Heart right ventricle (tissue), 16 donors: Measurements from ENCODE around the gene COX5A. TPM values are rescaled to one million over a fixed set of nuclear protein-coding genes. Genes with fewer than 3 reads are reported as not detected.

Experiments
- ATAC-seq, 8 donors: fragments of 200-7000 bp; cut with Tn5 transposase; one replicate each; pipeline ENCODE4 v1.9.1; 2020; ENCODE audit warnings: mild to moderate bottlenecking in 8 of 8, moderate library complexity in 8 of 8, moderate number of reproducible peaks in 1 of 8
- DNase-seq, 2 donors: peaks; one replicate each; pipeline ENCODE4 v3.0.0-alpha.2; 2020
- H3K27ac ChIP-seq, 10 donors: fragments of 200-600 bp; sonication (generic) in 2 of 10; one replicate each; pipeline versions ENCODE4 v1.5.0 to v1.8.0; 2020 to 2022; ENCODE audit warnings: mild to moderate bottlenecking in 3 of 10
- H3K27me3 ChIP-seq, 7 donors: fragments of 200-600 bp; one replicate each; pipeline ENCODE4 v1.8.0; 2021 to 2022; ENCODE audit warnings: mild to moderate bottlenecking in 2 of 7
- H3K36me3 ChIP-seq, 9 donors: fragments of 200-600 bp; sonication (generic) in 1 of 9; one replicate each; pipeline versions ENCODE4 v1.5.0 to v1.8.0; 2020 to 2022; ENCODE audit warnings: mild to moderate bottlenecking in 2 of 9
- H3K4me1 ChIP-seq, 9 donors: fragments of 200-600 bp; sonication (generic) in 1 of 9; one replicate each; pipeline versions ENCODE4 v1.5.0 to v1.8.0; 2020 to 2022; ENCODE audit warnings: mild to moderate bottlenecking in 4 of 9
- H3K4me3 ChIP-seq, 10 donors: fragments of 200-600 bp; sonication (generic) in 2 of 10; one replicate each; pipeline versions ENCODE4 v1.5.0 to v1.8.0; 2020 to 2022; ENCODE audit warnings: mild to moderate bottlenecking in 7 of 10, moderate library complexity in 2 of 10
- H3K9me3 ChIP-seq, 11 donors: fragments of 200-600 bp in 10 of 11; sonication (generic) in 2 of 11; one replicate each; pipeline versions ENCODE4 v1.5.0 to v1.8.0; 2013 to 2022; ENCODE audit warnings: mild to moderate bottlenecking in 2 of 11, control low read depth in 1 of 11, moderate library complexity in 1 of 11
- CTCF ChIP-seq, 9 donors: fragments of 200-600 bp; sonication (generic) in 2 of 9; IDR thresholded peaks; one replicate each; pipeline versions ENCODE4 v1.5.0 to v1.8.0; 2021 to 2022; ENCODE audit warnings: antibody characterized with exemption in 9 of 9, mild to moderate bottlenecking in 5 of 9, moderate library complexity in 1 of 9
- whole genome bisulfite sequencing, 2 donors: extraction: QIAGEN DNeasy Blood & Tissue Kit; methylation state at CpG; one replicate each; pipeline ENCODE4 v1.1.7; 2013; ENCODE audit warnings: inconsistent platforms in 1 of 2; 5-methylcytosine and 5-hydroxymethylcytosine counted together
- intact Hi-C, 10 donors: fragments of 100-400 bp; cut with DNase I; formaldehyde crosslinking; loops; one replicate each; pipeline versions ENCODE4 v1.11.1 to v1.14.2; 2022
- polyA plus RNA-seq, 2 donors: library from polyadenylated mRNA; stranded (reverse); fragments of 200-250 nt; gene quantifications; one replicate each; pipeline ENCODE4 v1.2.3, GENCODE V29; 2013
- total RNA-seq, 10 donors: library from RNA; stranded (reverse); fragmentation: NEBNext Ultra II Directional in 3 of 10; extraction: Animal tissue kit (Norgen Biotek cat#: 25700) in 3 of 10; gene quantifications; one replicate each; pipeline versions ENCODE4 v1.2.1 to v1.2.4, GENCODE V29; 2021 to 2023
- donor health status: Arrhythmogenic right ventricular cardiomyopathy.
- donor health status: ischemic (EF 13 %, LVEDD 7.1; RV severe dilation, severe dysfunction).
- donor health status: healthy with polysubstance abuse.
- donor health status: DM: no; HTN: yes; CAD: no.
- donor health status: DM: no; HTN: no; CAD: no.
- donor health status: ischemic (EF 25% LVEDD 6.9; RV normal size, moderate dysfunction).
- donor health status: ischemic (EF 25% LVEDD 5.7; RV mildly dilated, moderate dysfunction).
- donor health status: healthy.
- donor health status: DM: yes; HTN: yes; CAD: no.
- donor health status: Ischemic cardiomyopathy.
- donor health status: ischemic (EF 35%, LVEDD 5.7; RV mildly dilated, moderate dysfunction).
- donor health status: nonischemic (EF 11% LVEDD 7.7; RV severe dilation, severe dysfunction).
- donor health status: DM: yes; HTN: yes; CAD: no.
- donor health status: PGD.
- donor health status: ischemic (EF 29% LVEDD 5.4; RV normal size, mild dysfunction).
- donor health status: nonischemic (EF 23%, LVEDD 6.1; RV moderate dilation, normal function).

COX5A gene
- total and polyA plus RNA-seq, 12 donors, result 894 to 1,728 (median 1,286) TPM

GRCh38 chr15:74891469-74891868, 46.4 kb downstream of the COX5A start:
- ATAC-seq (peak in 7 of 8 donors; percentile 2 to 53 (median 25)), DNase-seq (no peak)
- H3K4me1 ChIP-seq, result peaks cover 4 to 46% (median 42%) of the 10 kb centered on the region in 9 donors
- no peaks in the 10 kb centered on the region for H3K27me3 ChIP-seq
- H3K36me3 ChIP-seq, result peaks cover 0 to 41% (median 4%) of the 10 kb centered on the region in 9 donors
- no peak for TF ChIP-seq CTCF (IDR thresholded peaks at IDR 0.05)
- 65 to 72% methylated on average over 3 of the region's 3 CpGs for WGBS, 2 donors
- no peaks in the 10 kb centered on the region for H3K9me3 ChIP-seq
- peak overlapping the region in 1 of 10 donors; percentile 70 for H3K4me3 ChIP-seq
- intact Hi-C loops, result loop anchor here in 2 of 10 donors (10.0 kb wide), 1 partner anchor 47 kb away; the partner anchor contains the start of gene ULK3 (in 2 of the 2)
- peak overlapping the region in 7 of 10 donors; percentile 68 to 93 (median 85) for H3K27ac ChIP-seq

- peaks cover 4 to 45% (median 42%) of the 10 kb centered on the region in 9 donors for H3K4me1 ChIP-seq
- peak overlapping the region in 9 of 10 donors; percentile 74 to 93 (median 85) for H3K27ac ChIP-seq
- ATAC-seq (no peak), DNase-seq (no peak)
- peak overlapping the region; percentile 56 to 89 (median 78) for H3K4me3 ChIP-seq
- intact Hi-C loops, result loop anchor here in 2 of 10 donors (10.0 kb wide), 1 partner anchor 46 kb away; the partner anchor contains the start of gene ULK3 (in 2 of the 2)
- no peaks in the 10 kb centered on the region for H3K27me3 ChIP-seq
- peaks cover 0 to 33% (median 4%) of the 10 kb centered on the region in 9 donors for H3K36me3 ChIP-seq
- TF ChIP-seq CTCF (IDR thresholded peaks at IDR 0.05), result no peak
- H3K9me3 ChIP-seq, result no peaks in the 10 kb centered on the region
- WGBS, 2 donors, result 0 to 5% methylated on average over 1 of the region's 1 CpG
These were observed 47.3 kb downstream of the COX5A start for GRCh38 chr15:74890665-74890960.

- Histone ChIP-seq H3K4me3 (peak within 1 kb of the TSS; percentile 56 to 89 (median 78)), H3K4me1 (peaks cover 4 to 48% (median 42%) of the 10 kb centered on the region in 9 donors), H3K27me3 (no peaks in the 10 kb centered on the region), H3K27ac (peak within 1 kb of the TSS; percentile 1 to 93 (median 85)), H3K36me3 (peaks cover 0 to 32% (median 4%) of the 10 kb centered on the region in 9 donors), H3K9me3 (no peaks in the 10 kb centered on the region)
- WGBS, 2 donors, result 1% methylated on average over 47 of the region's 47 CpGs
- ATAC-seq (peak; percentile 92 to 97 (median 96)), DNase-seq (peak; percentile 84 to 86)
- TF ChIP-seq CTCF (IDR thresholded peaks at IDR 0.05), result peak in 3 of 9 donors; percentile 7 to 22 (median 8)
- intact Hi-C loops, result loop anchor here in 2 of 10 donors (10.0 kb wide), 1 partner anchor 45 kb away; the partner anchor contains the start of gene ULK3 (in 2 of the 2)
These were observed 47.8 kb downstream of the COX5A start, which contains the start of gene MPI for GRCh38 chr15:74889883-74890664. Gene MPI (plus strand): TSS chr15:74890042. CDS start chr15:74890074, 32 bp downstream.

GRCh38 chr15:74889390-74889882, 48.4 kb downstream of the COX5A start:
- peaks cover 0 to 32% (median 4%) of the 10 kb centered on the region in 9 donors for H3K36me3 ChIP-seq
- intact Hi-C loops, result no loop called here
- peak overlapping the region; percentile 1 to 93 (median 85) for H3K27ac ChIP-seq
- 9 to 12% methylated on average over 8 of the region's 8 CpGs for WGBS, 2 donors
- no peak for TF ChIP-seq CTCF (IDR thresholded peaks at IDR 0.05)
- DNase-seq, result peak; percentile 40 to 59
- peak; percentile 40 to 79 (median 63) for ATAC-seq
- no peaks in the 10 kb centered on the region for H3K27me3 ChIP-seq
- peak overlapping the region; percentile 56 to 89 (median 78) for H3K4me3 ChIP-seq
- H3K9me3 ChIP-seq, result no peaks in the 10 kb centered on the region
- H3K4me1 ChIP-seq, result peaks cover 4 to 53% (median 42%) of the 10 kb centered on the region in 9 donors
